Smooth muscle cell (in vitro differentiated cells): ENCODE measurements around the gene FADS3. TPM values are rescaled to one million over a fixed set of nuclear protein-coding genes. Genes with fewer than 3 reads are reported as not detected.
"Not testable (repeated sequence)": the region's sequence is repeated elsewhere in the genome, so short reads cannot be mapped to it uniquely, and the experiment has no call there.

Experiments
- DNase-seq: peaks from one replicate; lab custom pipeline; 2025; ENCODE audit not compliant: unreplicated experiment; lab: John Stamatoyannopoulos, UW
- H2AFZ ChIP-seq: fragments of 200-600 bp; sonication (generic); 2 replicates; pipeline ENCODE4 v1.6.0; 2016; ENCODE audit warnings: antibody characterized with exemption, low read depth, mild to moderate bottlenecking
- H3F3A ChIP-seq: fragments of 200-600 bp; sonication (generic); 2 replicates; pipeline ENCODE4 v1.6.0; 2017; ENCODE audit warnings: antibody characterized with exemption, low read depth
- H3K27ac ChIP-seq: fragments of 200-600 bp; sonication (generic); 2 replicates; pipeline ENCODE4 v1.5.1; 2016; ENCODE audit warnings: low read depth, mild to moderate bottlenecking
- H3K27me3 ChIP-seq: fragments of 200-600 bp; sonication (generic); 2 replicates; pipeline ENCODE4 v1.6.1; 2016; ENCODE audit warnings: low read depth, mild to moderate bottlenecking
- H3K36me3 ChIP-seq: fragments of 200-600 bp; sonication (generic); 2 replicates; pipeline ENCODE4 v1.5.1; 2016; ENCODE audit warnings: low read depth
- H3K4me1 ChIP-seq: fragments of 200-600 bp; sonication (generic); 2 replicates; pipeline ENCODE4 v1.5.1; 2016; ENCODE audit warnings: low read depth
- H3K4me2 ChIP-seq: fragments of 200-600 bp; sonication (generic); 2 replicates; pipeline ENCODE4 v1.6.0; 2016; ENCODE audit warnings: mild to moderate bottlenecking
- H3K4me3 ChIP-seq: fragments of 200-600 bp; sonication (generic); 2 replicates; pipeline ENCODE4 v1.5.1; 2016; ENCODE audit warnings: mild to moderate bottlenecking
- H3K79me2 ChIP-seq: fragments of 200-600 bp; sonication (generic); 2 replicates; pipeline ENCODE4 v1.6.0; 2016; ENCODE audit warnings: low read depth, mild to moderate bottlenecking
- H3K9ac ChIP-seq: fragments of 200-600 bp; sonication (generic); 2 replicates; pipeline ENCODE4 v1.6.0; 2016; ENCODE audit warnings: low read depth
- H3K9me3 ChIP-seq: fragments of 200-600 bp; sonication (generic); replicated peaks from 2 replicates; pipeline ENCODE4 v1.5.1; 2016; ENCODE audit warnings: low read depth
- H4K20me1 ChIP-seq: fragments of 200-600 bp; sonication (generic); 2 replicates; pipeline ENCODE4 v1.6.0; 2016; ENCODE audit warnings: low read depth
- WGBS: methylation state at CpG from one replicate; pipeline ENCODE4 v1.1.7; 2016; ENCODE audit warnings: low lambda C conversion rate; 5-methylcytosine and 5-hydroxymethylcytosine counted together
- polyA plus RNA-seq: library from polyadenylated mRNA; unstranded; fragments of >200 nt; fragmentation: Nextera tagmentation; extraction: Ambion mirVana; gene quantifications from 2 replicates; pipeline ENCODE4 v1.2.1, GENCODE V29; 2016
- total RNA-seq: library from RNA; depleted of rRNA; stranded (reverse); fragments of >200 nt; gene quantifications from 2 replicates; pipeline ENCODE4 v1.2.3, GENCODE V29; 2014
- TF ChIP-seq, protein P1 (sequence below): fragments of 200-600 bp; sonication (generic); IDR thresholded peaks from 2 replicates; pipeline ENCODE4 v1.5.1; 2017; ENCODE audit warnings: borderline replicate concordance, mild to moderate bottlenecking, antibody characterized with exemption; ENCODE audit not compliant: insufficient read depth, poor library complexity, severe bottlenecking

FADS3 gene
- total and polyA plus RNA-seq, 2 experiments from 2014 or later: 8.9 to 13.8 TPM

GRCh38 chr11:61885166-61885778 is 6.1 kb downstream of the FADS3 start:
- Histone ChIP-seq H3K27ac (no peak overlapping the region), H3K79me2 (no peaks in the 10 kb centered on the region), H3K27me3 (no peaks in the 10 kb centered on the region), H2AFZ (no peak overlapping the region), H3K4me3 (no peak overlapping the region), H3K4me1 (peaks cover under 1% of the 10 kb centered on the region), H3K4me2 (no peak overlapping the region), H3K9me3 (no peaks in the 10 kb centered on the region), H3F3A (no peaks in the 10 kb centered on the region), H3K36me3 (no peaks in the 10 kb centered on the region), H3K9ac (no peak overlapping the region), H4K20me1 (peaks cover 3% of the 10 kb centered on the region)
- 87% methylated on average over 6 of the region's 7 CpGs for WGBS
- DNase-seq: no peak
- TF ChIP-seq, protein P1, sequence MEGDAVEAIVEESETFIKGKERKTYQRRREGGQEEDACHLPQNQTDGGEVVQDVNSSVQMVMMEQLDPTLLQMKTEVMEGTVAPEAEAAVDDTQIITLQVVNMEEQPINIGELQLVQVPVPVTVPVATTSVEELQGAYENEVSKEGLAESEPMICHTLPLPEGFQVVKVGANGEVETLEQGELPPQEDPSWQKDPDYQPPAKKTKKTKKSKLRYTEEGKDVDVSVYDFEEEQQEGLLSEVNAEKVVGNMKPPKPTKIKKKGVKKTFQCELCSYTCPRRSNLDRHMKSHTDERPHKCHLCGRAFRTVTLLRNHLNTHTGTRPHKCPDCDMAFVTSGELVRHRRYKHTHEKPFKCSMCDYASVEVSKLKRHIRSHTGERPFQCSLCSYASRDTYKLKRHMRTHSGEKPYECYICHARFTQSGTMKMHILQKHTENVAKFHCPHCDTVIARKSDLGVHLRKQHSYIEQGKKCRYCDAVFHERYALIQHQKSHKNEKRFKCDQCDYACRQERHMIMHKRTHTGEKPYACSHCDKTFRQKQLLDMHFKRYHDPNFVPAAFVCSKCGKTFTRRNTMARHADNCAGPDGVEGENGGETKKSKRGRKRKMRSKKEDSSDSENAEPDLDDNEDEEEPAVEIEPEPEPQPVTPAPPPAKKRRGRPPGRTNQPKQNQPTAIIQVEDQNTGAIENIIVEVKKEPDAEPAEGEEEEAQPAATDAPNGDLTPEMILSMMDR: no peak

DNA sequence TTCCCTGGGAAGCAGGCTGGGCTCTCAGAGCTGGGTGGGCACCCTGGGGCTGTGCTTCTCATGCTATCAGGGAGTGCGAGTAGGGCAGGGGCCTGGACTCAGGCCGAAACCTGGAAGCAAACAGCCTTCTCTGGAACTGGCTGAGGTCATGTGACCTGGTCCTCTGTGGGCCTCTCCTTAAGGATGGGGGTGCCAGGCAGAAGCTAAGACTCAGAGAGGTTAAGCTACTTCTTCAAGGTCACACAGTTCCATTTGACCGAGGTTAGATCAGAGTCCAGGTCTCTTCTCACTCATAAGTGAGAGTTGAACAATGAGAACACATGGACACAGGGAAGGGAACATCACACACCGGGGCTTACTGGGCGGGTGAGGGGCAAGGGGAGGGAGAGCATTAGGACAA is 7.4 kb downstream of the FADS3 start:
- H3K36me3 ChIP-seq: no peaks in the 10 kb centered on the region
- TF ChIP-seq, protein P1: no peak
- no peak overlapping the region for H3K9ac ChIP-seq
- no peaks in the 10 kb centered on the region for H3K27me3 ChIP-seq
- no peak for DNase-seq
- no peaks in the 10 kb centered on the region for H3K79me2 ChIP-seq
- H3F3A ChIP-seq: no peaks in the 10 kb centered on the region
- H3K4me2 ChIP-seq: no peak overlapping the region
- H3K4me3 ChIP-seq: no peak overlapping the region
- 99% methylated on average over 5 of the region's 5 CpGs for WGBS
- no peak overlapping the region for H2AFZ ChIP-seq
- no peaks in the 10 kb centered on the region for H3K4me1 ChIP-seq
- no peaks in the 10 kb centered on the region for H4K20me1 ChIP-seq
- no peak overlapping the region for H3K27ac ChIP-seq
- no peaks in the 10 kb centered on the region for H3K9me3 ChIP-seq

DNA sequence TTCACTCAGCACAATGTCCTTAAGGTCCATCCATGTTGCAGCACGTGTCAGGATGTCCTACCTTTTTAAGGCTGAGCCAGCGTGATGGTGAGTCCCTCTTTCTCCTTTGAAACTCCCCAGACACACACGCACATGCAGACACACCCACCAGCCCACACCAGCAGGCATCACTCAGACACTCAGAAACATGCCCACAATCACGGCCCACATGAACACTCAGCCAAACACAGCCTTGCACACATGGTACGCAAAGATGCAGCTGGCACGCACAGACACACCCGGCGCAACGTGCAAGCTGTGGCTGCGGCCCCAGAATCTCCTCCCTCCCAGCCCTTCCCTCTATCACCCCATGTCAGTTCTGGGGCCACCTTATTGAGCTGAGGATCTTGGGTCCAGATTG is 8.0 kb downstream of the FADS3 start:
- DNase-seq: no peak
- H3K79me2 ChIP-seq: no peaks in the 10 kb centered on the region
- no peak overlapping the region for H3K27ac ChIP-seq
- no peak overlapping the region for H3K4me3 ChIP-seq
- no peaks in the 10 kb centered on the region for H3F3A ChIP-seq
- WGBS: 95% methylated on average over 10 of the region's 10 CpGs
- no peaks in the 10 kb centered on the region for H3K27me3 ChIP-seq
- no peaks in the 10 kb centered on the region for H3K4me1 ChIP-seq
- H3K9ac ChIP-seq: no peak overlapping the region
- H4K20me1 ChIP-seq: no peaks in the 10 kb centered on the region
- TF ChIP-seq, protein P1: no peak
- H3K9me3 ChIP-seq: no peaks in the 10 kb centered on the region
- no peak overlapping the region for H2AFZ ChIP-seq
- H3K36me3 ChIP-seq: no peaks in the 10 kb centered on the region
- no peak overlapping the region for H3K4me2 ChIP-seq

- Histone ChIP-seq H3K4me3 (no peak overlapping the region), H3K27me3 (no peaks in the 10 kb centered on the region), H3K9me3 (no peaks in the 10 kb centered on the region), H3K79me2 (no peaks in the 10 kb centered on the region), H3K4me1 (no peaks in the 10 kb centered on the region), H3K9ac (no peak overlapping the region), H4K20me1 (no peaks in the 10 kb centered on the region), H2AFZ (no peak overlapping the region), H3F3A (no peaks in the 10 kb centered on the region), H3K27ac (no peak overlapping the region), H3K36me3 (no peaks in the 10 kb centered on the region), H3K4me2 (no peak overlapping the region)
- WGBS: 80% methylated on average over 6 of the region's 6 CpGs
- TF ChIP-seq, protein P1: no peak
- no peak for DNase-seq
These were observed 8.5 kb downstream of the FADS3 start for GRCh38 chr11:61882879-61883278.

- WGBS: 81% methylated on average over 3 of the region's 3 CpGs
- H3K27ac ChIP-seq, DNase-seq, H3K27me3 ChIP-seq, H3F3A ChIP-seq, H2AFZ ChIP-seq, H3K79me2 ChIP-seq, H3K4me3 ChIP-seq, H4K20me1 ChIP-seq, H3K4me1 ChIP-seq, H3K9me3 ChIP-seq, H3K36me3 ChIP-seq, H3K9ac ChIP-seq, H3K4me2 ChIP-seq: not testable (repeated sequence)
These were observed 9.1 kb downstream of the FADS3 start for GRCh38 chr11:61882267-61882666.
